Measurements from ENCODE around the gene UTP3.
"Not testable (repeated sequence)": the region's sequence is repeated elsewhere in the genome, so short reads cannot be mapped to it uniquely, and the experiment has no call there.

- TF ChIP-seq, protein P1, sequence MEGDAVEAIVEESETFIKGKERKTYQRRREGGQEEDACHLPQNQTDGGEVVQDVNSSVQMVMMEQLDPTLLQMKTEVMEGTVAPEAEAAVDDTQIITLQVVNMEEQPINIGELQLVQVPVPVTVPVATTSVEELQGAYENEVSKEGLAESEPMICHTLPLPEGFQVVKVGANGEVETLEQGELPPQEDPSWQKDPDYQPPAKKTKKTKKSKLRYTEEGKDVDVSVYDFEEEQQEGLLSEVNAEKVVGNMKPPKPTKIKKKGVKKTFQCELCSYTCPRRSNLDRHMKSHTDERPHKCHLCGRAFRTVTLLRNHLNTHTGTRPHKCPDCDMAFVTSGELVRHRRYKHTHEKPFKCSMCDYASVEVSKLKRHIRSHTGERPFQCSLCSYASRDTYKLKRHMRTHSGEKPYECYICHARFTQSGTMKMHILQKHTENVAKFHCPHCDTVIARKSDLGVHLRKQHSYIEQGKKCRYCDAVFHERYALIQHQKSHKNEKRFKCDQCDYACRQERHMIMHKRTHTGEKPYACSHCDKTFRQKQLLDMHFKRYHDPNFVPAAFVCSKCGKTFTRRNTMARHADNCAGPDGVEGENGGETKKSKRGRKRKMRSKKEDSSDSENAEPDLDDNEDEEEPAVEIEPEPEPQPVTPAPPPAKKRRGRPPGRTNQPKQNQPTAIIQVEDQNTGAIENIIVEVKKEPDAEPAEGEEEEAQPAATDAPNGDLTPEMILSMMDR (IDR thresholded peaks at IDR 0.05), result not testable (repeated sequence)
- not testable (repeated sequence) for TF ChIP-seq POLR2A (IDR thresholded peaks at IDR 0.05)
Measured at GRCh38 chr4:70694633-70695032, 6.3 kb downstream of the UTP3 start.
